Nephron progenitor cell (in vitro differentiated cells): ENCODE measurements around the gene SLC25A23.
"Not testable (repeated sequence)": the region's sequence is repeated elsewhere in the genome, so short reads cannot be mapped to it uniquely, and the experiment has no call there.

Experiments
- DNase-seq: peaks from one replicate; pipeline ENCODE4 v3.0.0; 2021
- H3K27ac Mint-ChIP-seq: 2 replicates; pipeline ENCODE4 v1.8.0; 2021; ENCODE audit warnings: mild to moderate bottlenecking, moderate library complexity, mixed read lengths
- H3K27me3 Mint-ChIP-seq: 2 replicates; pipeline ENCODE4 v1.8.0; 2021; ENCODE audit warnings: mild to moderate bottlenecking, low read depth, mixed read lengths; ENCODE audit not compliant: poor library complexity
- H3K36me3 Mint-ChIP-seq: 2 replicates; pipeline ENCODE4 v1.8.0; 2021; ENCODE audit warnings: low read depth, mixed read lengths
- H3K4me1 Mint-ChIP-seq: 2 replicates; pipeline ENCODE4 v1.8.0; 2021; ENCODE audit warnings: mixed read lengths
- H3K4me3 Mint-ChIP-seq: 2 replicates; pipeline ENCODE4 v1.8.0; 2021; ENCODE audit warnings: mild to moderate bottlenecking, moderate library complexity, mixed read lengths
- H3K9me3 Mint-ChIP-seq: 2 replicates; pipeline ENCODE4 v1.8.0; 2021; ENCODE audit warnings: mild to moderate bottlenecking, moderate library complexity, mixed read lengths
- CTCF ChIP-seq: fragments of 200-600 bp; sonication (generic); IDR thresholded peaks from 2 replicates; pipeline ENCODE4 v1.5.0; 2021; ENCODE audit warnings: antibody characterized with exemption

Gene SLC25A23

GRCh38 chr19:6459262-6460098, at the start of gene SLC25A23:
SLC25A23 (minus strand) TSS chr19:6459792; CDS start chr19:6459628, 164 bp downstream.
- peaks cover 27% of the 10 kb centered on the region for H3K36me3 Mint-ChIP-seq
- no peak for TF ChIP-seq CTCF
- H3K9me3 Mint-ChIP-seq: peaks cover 11% of the 10 kb centered on the region
- peak within 1 kb of the TSS; percentile 96 for H3K27ac Mint-ChIP-seq
- peaks cover 29% of the 10 kb centered on the region for H3K4me1 Mint-ChIP-seq
- H3K27me3 Mint-ChIP-seq: peaks cover 48% of the 10 kb centered on the region
- H3K4me3 Mint-ChIP-seq: peak within 1 kb of the TSS; percentile 94
- DNase-seq: peak; percentile 79

- H3K4me1 Mint-ChIP-seq, H3K9me3 Mint-ChIP-seq, H3K4me3 Mint-ChIP-seq, DNase-seq, H3K36me3 Mint-ChIP-seq, H3K27ac Mint-ChIP-seq: not testable (repeated sequence)
- H3K27me3 Mint-ChIP-seq: peaks cover 20% of the 10 kb centered on the region
Observed at GRCh38 chr19:6508028-6508771, 48.6 kb upstream of the SLC25A23 start.

GRCh38 chr19:6503407-6504201, 44.0 kb upstream of the SLC25A23 start:
- no peak for DNase-seq
- no peak overlapping the region for H3K27ac Mint-ChIP-seq
- TF ChIP-seq CTCF: no peak
- no peaks in the 10 kb centered on the region for H3K9me3 Mint-ChIP-seq
- peaks cover 65% of the 10 kb centered on the region for H3K27me3 Mint-ChIP-seq
- peaks cover 9% of the 10 kb centered on the region for H3K4me1 Mint-ChIP-seq
- peak overlapping the region; percentile 49 for H3K4me3 Mint-ChIP-seq
- no peaks in the 10 kb centered on the region for H3K36me3 Mint-ChIP-seq

- Mint-ChIP-seq H3K27ac (no peak within 1 kb of the TSS), H3K36me3 (no peaks in the 10 kb centered on the region), H3K9me3 (no peaks in the 10 kb centered on the region), H3K4me1 (peaks cover 9% of the 10 kb centered on the region), H3K4me3 (peak within 1 kb of the TSS; percentile 88), H3K27me3 (peaks cover 77% of the 10 kb centered on the region)
- TF ChIP-seq CTCF: no peak
- DNase-seq: peak; percentile 60
Observed at GRCh38 chr19:6501740-6502648, 42.4 kb upstream of the SLC25A23 start, which contains the start of gene TUBB4A. TUBB4A (minus strand) TSS chr19:6502309; CDS start chr19:6502212, 97 bp downstream.

- no peak for DNase-seq
- peaks cover 9% of the 10 kb centered on the region for H3K4me1 Mint-ChIP-seq
- peaks cover 74% of the 10 kb centered on the region for H3K27me3 Mint-ChIP-seq
- no peaks in the 10 kb centered on the region for H3K9me3 Mint-ChIP-seq
- H3K4me3 Mint-ChIP-seq: peak overlapping the region; percentile 88
- TF ChIP-seq CTCF: no peak
- no peaks in the 10 kb centered on the region for H3K36me3 Mint-ChIP-seq
- H3K27ac Mint-ChIP-seq: no peak overlapping the region
Observed at GRCh38 chr19:6500837-6501739, 41.5 kb upstream of the SLC25A23 start.
